ENCODE results near the gene MPDZ.

DNA sequence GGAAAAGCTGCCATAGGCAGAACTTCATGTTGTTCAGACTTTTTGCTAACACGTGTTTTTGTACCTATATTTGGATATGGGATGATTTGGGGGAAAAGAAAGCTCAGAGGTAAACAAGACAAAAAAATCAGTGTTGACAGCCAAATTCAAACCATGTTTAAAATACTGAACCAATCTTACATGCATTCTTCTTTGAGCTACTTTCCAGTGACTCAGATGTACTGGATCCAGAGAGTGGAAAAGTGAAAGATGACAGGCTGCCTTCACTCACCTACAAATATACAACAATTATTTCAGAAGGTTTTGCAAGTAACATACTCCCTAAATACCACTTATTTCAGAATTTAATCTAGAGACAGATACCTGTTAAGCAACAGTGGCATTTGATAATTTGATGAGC, 165.7 kb downstream of the MPDZ start:
- TF ChIP-seq, protein P1, sequence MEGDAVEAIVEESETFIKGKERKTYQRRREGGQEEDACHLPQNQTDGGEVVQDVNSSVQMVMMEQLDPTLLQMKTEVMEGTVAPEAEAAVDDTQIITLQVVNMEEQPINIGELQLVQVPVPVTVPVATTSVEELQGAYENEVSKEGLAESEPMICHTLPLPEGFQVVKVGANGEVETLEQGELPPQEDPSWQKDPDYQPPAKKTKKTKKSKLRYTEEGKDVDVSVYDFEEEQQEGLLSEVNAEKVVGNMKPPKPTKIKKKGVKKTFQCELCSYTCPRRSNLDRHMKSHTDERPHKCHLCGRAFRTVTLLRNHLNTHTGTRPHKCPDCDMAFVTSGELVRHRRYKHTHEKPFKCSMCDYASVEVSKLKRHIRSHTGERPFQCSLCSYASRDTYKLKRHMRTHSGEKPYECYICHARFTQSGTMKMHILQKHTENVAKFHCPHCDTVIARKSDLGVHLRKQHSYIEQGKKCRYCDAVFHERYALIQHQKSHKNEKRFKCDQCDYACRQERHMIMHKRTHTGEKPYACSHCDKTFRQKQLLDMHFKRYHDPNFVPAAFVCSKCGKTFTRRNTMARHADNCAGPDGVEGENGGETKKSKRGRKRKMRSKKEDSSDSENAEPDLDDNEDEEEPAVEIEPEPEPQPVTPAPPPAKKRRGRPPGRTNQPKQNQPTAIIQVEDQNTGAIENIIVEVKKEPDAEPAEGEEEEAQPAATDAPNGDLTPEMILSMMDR (IDR thresholded peaks at IDR 0.05; ENCODE audit: insufficient read depth, low read length, poor library complexity, severe bottlenecking), result no peak
- TF ChIP-seq EZH2phosphoT487 (conservative IDR thresholded peaks at IDR 0.05; ENCODE audit: low read length), result no peak

All from SU-DHL-6 (cell line).